Ramos (cell line): ENCODE measurements around the gene FBXW4.

ENCODE experiments used
- in situ Hi-C: fragments of 300-500 bp; cut with MboI; formaldehyde crosslinking; loops from one replicate; pipeline ENCODE4 v1.14.3; 2022; ENCODE audit warnings: low sequenced_read_pairs; ENCODE audit not compliant: unreplicated experiment

Gene FBXW4

GRCh38 chr10:101619983-101620382 is 75.0 kb downstream of the FBXW4 start:
- in situ Hi-C loops: no loop called here

- in situ Hi-C loops: no loop called here
Measured at GRCh38 chr10:101618871-101619270, 76.1 kb downstream of the FBXW4 start.

- in situ Hi-C loops: no loop called here
Measured at GRCh38 chr10:101617824-101618568, 77.0 kb downstream of the FBXW4 start.

- in situ Hi-C loops: no loop called here
Measured at GRCh38 chr10:101617102-101617823, 77.7 kb downstream of the FBXW4 start.

GRCh38 chr10:101616415-101617101 is 78.4 kb downstream of the FBXW4 start:
- in situ Hi-C loops: no loop called here

- in situ Hi-C loops: no loop called here
Measured at GRCh38 chr10:101615525-101616116, 79.3 kb downstream of the FBXW4 start.

GRCh38 chr10:101614663-101615524 is 80.1 kb downstream of the FBXW4 start:
- in situ Hi-C loops: no loop called here

- in situ Hi-C loops: no loop called here
Measured at GRCh38 chr10:101613646-101614045, 81.3 kb downstream of the FBXW4 start.

- in situ Hi-C loops: no loop called here
Measured at GRCh38 chr10:101612872-101613271, 82.1 kb downstream of the FBXW4 start.

GRCh38 chr10:101612086-101612485 is 82.9 kb downstream of the FBXW4 start:
- in situ Hi-C loops: no loop called here

- in situ Hi-C loops: no loop called here
Measured at GRCh38 chr10:101611096-101611905, 83.7 kb downstream of the FBXW4 start.

- in situ Hi-C loops: loop anchor here (5.0 kb wide), 1 partner anchor 173 kb away; the partner anchor contains the start of gene NPM3
Measured at GRCh38 chr10:101609481-101609880, 85.5 kb downstream of the FBXW4 start.

- in situ Hi-C loops: loop anchor here (5.0 kb wide), 1 partner anchor 175 kb away; the partner anchor contains the start of gene NPM3
Measured at GRCh38 chr10:101607124-101607523, 87.8 kb downstream of the FBXW4 start.

GRCh38 chr10:101602761-101603398 is 92.1 kb downstream of the FBXW4 start:
- in situ Hi-C loops: no loop called here

GRCh38 chr10:101601541-101601940 is 93.4 kb downstream of the FBXW4 start:
- in situ Hi-C loops: no loop called here

- in situ Hi-C loops: no loop called here
Measured at GRCh38 chr10:101597091-101597900, 97.7 kb downstream of the FBXW4 start.

- in situ Hi-C loops: no loop called here
Measured at GRCh38 chr10:101595591-101596433, 99.2 kb downstream of the FBXW4 start.
